ENCODE data around the gene SERPINA6. TPM values are rescaled to one million over a fixed set of nuclear protein-coding genes. Genes with fewer than 3 reads are reported as not detected.
"Not testable (repeated sequence)": the region's sequence is repeated elsewhere in the genome, so short reads cannot be mapped to it uniquely, and the experiment has no call there.

The SERPINA6 gene
- total RNA-seq, 1 donor from 2014 or later = not detected

DNA sequence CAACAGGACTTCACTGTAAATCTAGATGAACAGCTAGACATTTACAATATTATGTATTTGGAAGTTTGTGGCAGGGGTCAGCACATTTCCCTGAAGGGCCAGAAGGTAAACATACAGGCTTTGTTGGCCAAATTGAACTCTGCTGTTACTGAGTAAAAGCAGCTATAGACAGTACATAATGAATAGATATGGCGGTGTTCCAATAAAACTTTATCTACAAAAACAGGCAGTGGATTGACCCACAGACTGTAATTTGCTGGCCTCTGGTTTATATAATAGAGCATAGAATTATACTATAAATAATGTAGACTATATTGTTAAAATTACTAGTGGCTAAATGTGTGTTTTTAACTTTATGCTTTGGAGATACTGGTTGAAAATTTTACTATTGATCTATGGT is 55.8 kb downstream of the SERPINA6 start:
- Mint-ChIP-seq H3K4me3 (no peak overlapping the region), H3K36me3 (no peaks in the 10 kb centered on the region), H3K27me3 (ENCODE audit: low read depth) (peaks cover 6% of the 10 kb centered on the region), H3K27ac (no peak overlapping the region), H3K9me3 (peaks cover 16% of the 10 kb centered on the region), H3K4me1 (no peaks in the 10 kb centered on the region)
- DNase-seq (ENCODE audit: low spot score in 2 of 2, unreplicated experiment in 2 of 2) = no peak
- TF ChIP-seq, protein P1, sequence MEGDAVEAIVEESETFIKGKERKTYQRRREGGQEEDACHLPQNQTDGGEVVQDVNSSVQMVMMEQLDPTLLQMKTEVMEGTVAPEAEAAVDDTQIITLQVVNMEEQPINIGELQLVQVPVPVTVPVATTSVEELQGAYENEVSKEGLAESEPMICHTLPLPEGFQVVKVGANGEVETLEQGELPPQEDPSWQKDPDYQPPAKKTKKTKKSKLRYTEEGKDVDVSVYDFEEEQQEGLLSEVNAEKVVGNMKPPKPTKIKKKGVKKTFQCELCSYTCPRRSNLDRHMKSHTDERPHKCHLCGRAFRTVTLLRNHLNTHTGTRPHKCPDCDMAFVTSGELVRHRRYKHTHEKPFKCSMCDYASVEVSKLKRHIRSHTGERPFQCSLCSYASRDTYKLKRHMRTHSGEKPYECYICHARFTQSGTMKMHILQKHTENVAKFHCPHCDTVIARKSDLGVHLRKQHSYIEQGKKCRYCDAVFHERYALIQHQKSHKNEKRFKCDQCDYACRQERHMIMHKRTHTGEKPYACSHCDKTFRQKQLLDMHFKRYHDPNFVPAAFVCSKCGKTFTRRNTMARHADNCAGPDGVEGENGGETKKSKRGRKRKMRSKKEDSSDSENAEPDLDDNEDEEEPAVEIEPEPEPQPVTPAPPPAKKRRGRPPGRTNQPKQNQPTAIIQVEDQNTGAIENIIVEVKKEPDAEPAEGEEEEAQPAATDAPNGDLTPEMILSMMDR (IDR thresholded peaks at IDR 0.05; ENCODE audit: unreplicated experiment) = no peak

DNA sequence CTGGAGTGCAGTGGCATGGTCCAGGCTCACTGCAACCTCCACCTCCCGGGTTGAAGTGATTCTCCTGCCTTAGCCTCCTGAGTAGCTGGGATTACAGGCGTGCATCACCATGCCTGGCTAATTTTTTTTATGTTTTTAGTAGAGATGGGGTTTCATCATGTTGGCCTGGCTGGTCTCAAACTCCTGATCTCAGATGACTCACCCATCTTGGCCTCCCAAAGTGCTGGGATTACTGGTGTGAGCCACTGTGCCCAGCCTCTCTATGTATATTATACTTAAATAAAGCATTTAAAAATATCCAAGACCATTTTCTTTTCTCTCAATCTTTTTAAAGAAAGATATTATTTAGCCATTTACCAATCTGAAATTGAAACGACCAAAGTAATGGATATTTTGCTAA is 58.9 kb downstream of the SERPINA6 start:
- not testable (repeated sequence) for H3K4me1 Mint-ChIP-seq; H3K4me3 Mint-ChIP-seq; H3K27me3 Mint-ChIP-seq (ENCODE audit: low read depth); H3K27ac Mint-ChIP-seq; H3K36me3 Mint-ChIP-seq; DNase-seq (ENCODE audit: low spot score in 2 of 2, unreplicated experiment in 2 of 2)
- peaks cover 30% of the 10 kb centered on the region for H3K9me3 Mint-ChIP-seq

Other genes starting within 250 kb of the SERPINA6 start
- 151 to 159 TPM (median 157 TPM) in 3 replicates for gene DDX24, start 242.1 kb downstream of the SERPINA6 start, total RNA-seq
- 31.3 to 33.9 TPM (median 33.1 TPM) in 3 replicates for gene IFI27L1, start 242.0 kb downstream of the SERPINA6 start, total RNA-seq
- gene IFI27, start 212.6 kb downstream of the SERPINA6 start, total RNA-seq = 6.1 to 9.4 TPM (median 8.0 TPM) in 3 replicates
- gene IFI27L2, start 193.7 kb downstream of the SERPINA6 start, total RNA-seq = 28.5 to 36.2 TPM (median 35.8 TPM) in 3 replicates
- gene PPP4R4, start 149.0 kb downstream of the SERPINA6 start, total RNA-seq = 0.29 to 0.64 TPM (median 0.54 TPM) in 3 replicates
- not detected in 3 replicates for gene SERPINA10, start 30.1 kb downstream of the SERPINA6 start, total RNA-seq
- gene SERPINA2, start 43.4 kb upstream of the SERPINA6 start, total RNA-seq = not detected in 3 replicates
- gene SERPINA1, start 65.3 kb upstream of the SERPINA6 start, total RNA-seq = 0.58 to 1.7 TPM (median 1.2 TPM) in 3 replicates
- not detected in 3 replicates for gene SERPINA11, start 129.5 kb upstream of the SERPINA6 start, total RNA-seq
- gene SERPINA9, start 152.9 kb upstream of the SERPINA6 start, total RNA-seq = not detected in 3 replicates
- gene SERPINA12, start 186.1 kb upstream of the SERPINA6 start, total RNA-seq = not detected in 3 replicates
- not detected in 3 replicates for gene SERPINA4, start 238.1 kb upstream of the SERPINA6 start, total RNA-seq

All from mesothelial cell of epicardium (in vitro differentiated cells).